Stimulated activated CD4-positive, alpha-beta T cell treated with anti-CD3 and anti-CD28 coated beads, Interleukin-2, amount 100 ng/mL, for 4 hours (primary cell): ENCODE measurements around the gene THADA.
"Not testable (repeated sequence)": the region's sequence is repeated elsewhere in the genome, so short reads cannot be mapped to it uniquely, and the experiment has no call there.

ENCODE experiments used
- DNase-seq: peaks from one replicate; pipeline ENCODE4 v3.0.0-alpha.2; 2020; ENCODE audit warnings: low read depth

THADA gene

DNA sequence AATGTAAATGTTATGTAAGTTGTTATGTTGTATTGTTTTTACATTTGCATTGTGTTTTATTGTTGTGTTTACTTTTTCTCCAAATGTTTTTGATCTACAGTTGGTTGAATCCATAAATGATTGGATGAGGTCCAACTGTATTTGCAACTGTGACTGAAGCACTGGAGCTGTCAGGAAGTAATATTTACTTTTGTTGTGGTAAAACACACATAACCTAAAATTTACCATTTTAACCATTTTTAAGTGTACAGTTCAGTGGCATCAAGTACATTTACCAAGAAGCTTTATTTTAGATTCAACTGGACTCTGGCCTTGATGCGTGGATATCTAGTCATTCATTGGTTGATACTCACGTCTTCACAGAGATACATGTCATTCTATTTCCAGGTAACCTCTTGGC, 181.8 kb downstream of the THADA start:
- DNase-seq = no peak

DNA sequence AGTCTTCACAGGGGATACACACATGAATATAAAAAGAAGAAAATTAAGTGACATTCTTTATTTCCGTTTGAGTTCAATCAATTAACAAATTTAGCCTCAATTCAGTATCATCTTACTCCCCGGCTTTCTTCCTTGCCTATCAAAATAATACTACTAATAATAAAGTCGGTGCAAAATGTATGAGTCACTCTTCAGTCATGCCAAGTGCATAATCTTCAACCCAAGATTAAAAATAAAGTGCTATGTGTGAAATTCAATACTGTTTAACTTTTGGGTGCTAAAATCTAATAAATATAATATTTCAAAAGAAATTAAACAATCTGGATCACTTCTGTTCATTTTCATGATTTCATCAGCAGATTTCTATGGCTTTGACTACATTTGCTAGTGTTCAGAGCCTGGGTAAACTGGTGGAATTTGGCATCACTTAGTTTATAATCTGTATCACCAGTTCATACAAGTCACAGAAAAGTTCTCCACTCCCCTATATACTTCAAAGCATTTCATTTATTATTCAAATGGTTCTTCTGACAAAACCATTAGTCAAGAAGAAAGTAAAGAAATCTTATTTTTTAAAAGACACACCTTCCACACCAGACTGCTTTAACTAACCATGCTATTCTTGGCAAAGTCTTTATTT, 183.6 kb downstream of the THADA start:
- DNase-seq = no peak

DNA sequence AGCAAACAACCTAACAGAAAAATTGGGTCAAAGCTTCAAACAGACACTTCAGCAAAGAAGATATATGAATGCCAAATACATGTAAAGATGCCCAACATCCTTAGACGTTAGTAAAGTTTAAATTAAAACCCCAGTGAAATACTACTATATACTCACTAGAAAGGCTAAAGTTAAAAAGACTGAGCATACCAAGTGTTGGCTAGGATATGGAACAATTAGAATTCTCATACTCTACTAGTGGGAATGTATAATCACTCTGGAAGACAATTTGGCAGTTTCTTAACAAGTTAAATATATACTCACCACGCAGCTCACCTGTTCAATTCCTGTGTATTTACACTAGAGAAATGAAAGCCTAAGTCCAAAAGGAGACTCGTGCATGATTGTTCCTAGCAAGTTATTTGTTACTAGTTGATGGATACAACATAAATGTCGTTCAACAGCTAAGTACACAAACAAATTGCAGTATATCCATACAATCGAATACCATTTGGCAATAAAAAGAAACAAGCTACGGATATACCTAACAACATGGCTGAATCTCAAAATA, 185.7 kb downstream of the THADA start:
- no peak for DNase-seq

DNA sequence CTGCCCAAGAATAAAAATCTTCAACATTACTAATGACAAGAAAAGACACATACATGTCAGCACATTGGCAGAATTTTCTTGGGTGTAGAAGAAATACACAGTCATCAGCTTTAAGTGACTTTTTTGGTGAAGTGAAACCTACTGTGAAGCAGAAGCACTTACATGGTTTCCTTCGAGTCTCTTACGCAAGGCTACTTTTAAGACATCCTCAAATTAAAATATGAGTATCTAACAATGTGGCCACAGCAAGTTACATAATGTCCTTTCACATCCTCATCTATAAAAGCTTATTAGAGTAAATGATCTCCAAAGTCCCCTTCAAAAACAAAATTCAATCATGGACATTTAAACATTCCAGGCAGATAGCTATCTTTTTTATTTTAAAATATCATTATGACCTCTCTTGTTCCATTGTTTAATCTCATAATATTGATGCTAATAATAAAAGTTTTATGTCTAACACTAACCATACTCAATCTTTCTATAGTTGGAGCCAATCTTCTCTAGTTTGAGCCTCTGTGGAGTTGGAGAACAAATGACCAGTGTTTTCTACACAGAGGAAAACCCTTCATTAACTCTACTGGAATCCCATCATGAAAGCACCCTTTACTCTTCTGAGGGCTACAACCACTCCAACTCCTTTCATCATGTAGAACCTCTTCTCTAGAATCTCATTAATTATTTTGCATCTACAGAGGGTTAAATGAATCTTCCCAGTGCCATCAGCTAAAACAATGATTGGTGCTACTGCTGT, 187.3 kb downstream of the THADA start:
- no peak for DNase-seq

DNA sequence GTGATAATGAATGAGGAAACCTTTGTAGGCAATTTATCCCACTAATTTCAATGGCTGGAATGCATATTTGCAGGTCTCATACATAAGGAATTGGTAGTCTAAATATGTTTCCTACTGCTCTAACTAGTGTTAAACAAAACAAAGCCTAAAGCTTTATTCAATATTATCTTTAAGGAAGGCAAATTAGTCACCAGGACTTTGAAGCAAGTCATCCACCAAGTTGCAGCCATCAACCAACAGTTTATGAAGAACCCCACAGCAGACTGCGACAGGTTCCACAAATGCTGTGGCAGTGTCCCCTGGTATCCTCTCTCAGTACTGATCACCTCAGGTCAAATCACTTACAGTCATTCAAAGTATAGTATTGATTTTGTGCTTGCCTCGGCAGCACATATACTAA, 187.9 kb downstream of the THADA start:
- no peak for DNase-seq

DNA sequence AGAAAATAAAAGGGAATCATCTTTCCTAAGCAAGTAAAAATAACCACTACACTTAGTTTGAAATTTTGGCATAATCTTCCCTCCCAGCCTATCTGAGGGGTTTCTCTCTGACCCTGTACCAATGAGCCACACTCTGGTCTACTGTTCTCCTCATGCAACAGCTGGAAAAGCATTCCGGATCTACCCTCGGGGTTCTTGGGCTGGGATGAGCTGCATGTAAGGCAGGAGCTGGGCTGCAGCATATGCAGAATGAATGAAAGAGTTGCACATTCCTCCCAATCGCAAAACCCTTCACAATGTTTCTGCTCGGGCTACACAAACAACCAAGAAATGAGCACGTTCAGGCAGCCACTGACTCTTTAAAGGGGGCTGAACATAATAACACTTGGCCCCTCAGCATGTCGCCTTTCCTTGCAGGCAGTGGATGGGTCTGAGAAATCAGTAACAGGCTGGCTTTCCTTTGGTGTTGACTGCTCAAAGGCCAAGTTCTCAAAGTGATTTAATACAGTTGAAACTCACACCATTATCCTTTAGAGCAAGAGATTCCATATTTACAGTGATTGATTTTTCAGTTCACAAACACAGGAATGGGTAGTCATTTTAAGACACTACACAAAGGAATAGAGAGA, 189.1 kb downstream of the THADA start:
- DNase-seq = no peak

DNA sequence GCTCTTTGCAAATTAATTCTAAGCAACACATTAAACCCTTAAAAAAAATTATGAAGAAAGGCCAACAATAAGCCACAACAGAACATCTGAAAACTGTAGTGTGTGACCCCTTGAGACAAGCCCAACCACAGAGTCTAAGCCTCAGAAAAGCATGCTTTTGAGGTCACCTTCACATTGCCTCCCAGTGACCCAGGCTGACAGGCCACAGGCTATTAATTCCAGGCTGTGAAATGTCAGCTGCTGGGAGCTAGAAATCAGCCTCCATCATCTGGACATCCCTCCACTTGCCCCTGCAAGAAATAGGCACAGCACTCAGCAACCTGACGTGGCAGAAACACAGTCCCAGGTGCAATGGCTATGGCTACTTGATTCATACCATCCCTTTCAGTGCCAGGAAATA, 190.0 kb downstream of the THADA start:
- no peak for DNase-seq

DNA sequence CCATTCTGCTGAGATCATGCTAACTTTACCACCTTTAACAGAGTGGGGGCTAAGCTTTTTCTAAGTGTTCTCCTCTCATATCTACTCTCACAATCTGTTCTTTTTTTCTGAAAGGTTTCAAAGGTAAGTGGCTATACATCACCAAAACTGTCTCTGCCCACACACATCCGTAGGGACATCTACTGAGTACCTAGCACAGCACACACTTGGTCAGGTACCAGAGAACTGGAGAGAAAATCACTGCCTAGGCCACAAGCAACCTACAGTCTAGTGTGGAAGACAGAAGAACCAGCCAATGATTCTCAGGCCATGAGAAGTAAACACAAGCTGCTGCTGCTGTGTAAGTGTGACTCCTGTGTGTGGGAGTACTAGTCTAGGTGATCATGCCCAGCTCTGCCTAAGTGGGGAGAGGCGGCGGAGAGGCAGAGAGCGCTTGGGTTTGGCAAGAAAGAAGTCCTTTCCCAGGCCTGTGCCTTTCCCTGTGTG, 193.3 kb downstream of the THADA start:
- no peak for DNase-seq

DNA sequence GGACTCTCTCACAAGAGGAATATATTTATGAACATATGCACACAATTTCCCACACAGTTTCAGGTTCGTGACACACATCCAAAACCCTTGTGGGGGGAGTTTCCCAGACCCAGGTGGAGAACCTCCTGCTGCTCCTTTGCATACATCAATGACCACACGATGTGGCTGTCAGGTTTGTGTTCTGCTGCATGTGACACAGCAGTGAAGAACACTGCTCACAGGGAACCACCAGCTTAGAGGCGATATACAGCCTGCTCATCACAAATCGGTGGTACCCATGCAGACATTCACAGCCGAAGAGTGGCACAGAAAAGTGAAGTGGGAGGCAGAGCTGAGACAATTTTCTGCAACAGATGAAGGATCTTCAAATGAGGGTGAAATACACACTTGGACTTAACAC, 193.8 kb downstream of the THADA start:
- DNase-seq = no peak

DNA sequence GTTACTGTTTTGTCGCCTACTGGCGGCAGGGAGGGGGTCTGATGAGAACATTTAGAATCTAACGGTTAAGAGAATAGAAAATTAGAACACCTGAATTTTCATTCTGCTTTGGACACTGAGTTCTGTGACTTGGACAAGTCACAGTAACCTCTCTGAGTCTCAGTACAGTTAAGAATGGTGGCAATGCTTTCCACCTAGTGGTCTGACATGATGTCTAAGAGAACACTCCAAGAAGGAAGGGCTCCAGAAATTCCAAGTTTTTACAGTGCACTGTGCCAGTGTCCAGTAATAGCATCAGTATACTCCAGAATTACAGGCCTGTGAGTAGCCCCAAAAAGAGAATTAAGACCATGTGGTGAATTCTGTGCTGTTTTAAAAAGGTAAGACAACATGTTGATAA, 195.3 kb downstream of the THADA start:
- DNase-seq = no peak

DNA sequence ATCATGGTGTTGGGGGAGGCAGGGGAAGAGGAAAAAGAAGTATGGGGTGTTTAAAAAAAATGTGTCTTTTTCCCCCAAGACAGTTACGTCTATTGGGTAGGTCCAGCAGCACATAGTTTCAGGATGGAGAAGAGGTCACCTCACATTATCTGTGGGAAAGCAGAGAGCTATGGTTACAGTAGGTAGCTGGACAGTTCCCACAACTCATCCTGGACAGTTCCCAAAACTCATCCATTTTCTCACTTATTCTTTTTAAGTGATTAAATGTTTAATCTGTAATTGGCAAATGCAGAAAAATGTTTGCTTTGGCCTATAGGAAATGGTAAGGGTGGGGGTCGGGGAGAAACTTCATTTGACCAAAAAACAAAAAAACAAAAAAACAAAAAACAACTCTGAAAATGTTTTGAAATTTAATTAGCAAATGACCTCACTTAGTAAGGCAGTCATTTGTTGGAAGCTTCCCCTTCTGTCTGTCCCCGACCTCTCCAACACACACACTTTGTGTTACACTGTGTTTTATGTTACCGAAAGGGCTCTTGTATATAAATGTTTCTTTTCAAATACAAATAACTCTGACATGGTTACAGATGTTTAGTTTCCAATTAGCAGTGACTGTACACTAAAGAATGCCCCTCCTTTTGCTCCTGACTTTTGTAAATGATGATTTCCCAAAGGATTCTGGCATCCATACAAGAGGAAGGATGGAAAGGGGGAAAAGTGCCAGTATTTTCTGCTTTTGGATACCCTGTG, 196.1 kb downstream of the THADA start:
- no peak for DNase-seq

DNA sequence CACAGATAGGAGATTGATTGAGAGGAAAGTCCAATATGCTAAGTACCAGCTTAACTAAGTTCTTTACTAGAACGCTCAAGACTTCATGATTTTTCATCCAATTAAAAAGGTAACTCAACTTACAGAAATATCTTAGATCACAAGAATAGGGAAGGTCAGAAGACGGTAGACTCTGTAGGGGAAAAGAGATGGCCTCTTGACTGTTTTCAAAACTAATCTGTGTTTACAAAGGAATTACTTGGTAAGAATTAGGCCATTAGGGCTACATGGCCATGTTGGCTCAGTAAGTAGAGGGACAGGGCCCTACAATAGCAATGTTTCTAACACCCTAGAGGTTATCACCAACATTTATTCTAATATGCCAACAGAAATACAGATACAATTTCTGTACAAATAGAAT, 196.7 kb downstream of the THADA start:
- DNase-seq = no peak

DNA sequence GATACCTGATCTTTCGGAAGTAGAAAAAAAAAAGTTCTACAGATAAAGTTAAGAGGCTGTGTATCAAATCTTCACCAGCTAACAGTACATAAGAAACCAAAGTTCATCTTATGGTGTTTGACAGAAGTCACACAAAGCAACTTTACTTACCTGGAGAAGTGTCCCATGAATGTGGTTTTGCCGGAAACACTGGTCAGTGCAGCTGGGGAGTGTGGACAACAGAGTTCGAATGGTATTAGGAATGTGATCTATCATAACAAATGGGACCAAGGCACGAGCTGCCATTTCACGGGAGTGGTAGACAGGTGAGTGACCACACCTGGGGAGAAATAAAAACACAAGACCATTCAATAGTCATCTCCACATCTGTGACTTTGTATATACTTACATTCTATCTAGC, 198.0 kb downstream of the THADA start:
- DNase-seq = no peak

DNA sequence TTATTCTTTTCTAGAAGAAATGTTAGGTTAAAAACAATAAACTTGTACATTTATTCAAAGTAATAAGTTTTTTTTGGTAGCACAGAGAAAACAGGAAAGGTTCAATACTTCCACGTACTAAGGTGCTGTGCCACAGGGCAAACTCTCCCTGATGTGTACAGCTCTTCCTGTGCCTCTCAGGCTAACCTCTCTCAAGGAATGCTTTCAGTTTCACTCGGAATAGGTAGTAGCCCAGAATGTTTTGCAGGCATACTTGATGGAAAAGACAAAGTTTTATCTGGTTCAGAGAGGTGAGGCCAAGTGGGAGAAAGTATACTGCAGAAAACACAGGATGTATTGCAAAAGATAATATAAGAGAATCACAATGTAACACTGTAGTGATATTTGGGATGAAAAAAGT, 198.4 kb downstream of the THADA start:
- no peak for DNase-seq

DNA sequence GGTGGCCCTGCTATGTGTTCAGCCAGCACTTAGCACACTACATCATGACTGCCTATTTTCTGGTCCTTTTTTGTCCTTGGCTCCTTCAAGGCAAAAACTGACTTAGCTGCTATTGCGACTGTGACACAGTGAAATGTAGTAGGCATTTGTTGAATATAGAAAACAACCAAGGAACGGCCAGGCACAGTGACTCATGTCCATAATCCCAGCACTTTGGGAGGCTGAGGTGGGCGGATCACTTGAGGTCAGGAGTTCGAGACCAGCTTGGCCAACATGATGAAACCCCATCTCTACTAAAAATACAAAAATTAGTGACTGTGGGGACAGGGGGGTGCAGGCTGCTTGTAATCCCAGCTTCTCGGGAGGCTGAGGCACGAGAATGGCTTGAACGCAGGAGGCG, 199.5 kb downstream of the THADA start:
- not testable (repeated sequence) for DNase-seq

DNA sequence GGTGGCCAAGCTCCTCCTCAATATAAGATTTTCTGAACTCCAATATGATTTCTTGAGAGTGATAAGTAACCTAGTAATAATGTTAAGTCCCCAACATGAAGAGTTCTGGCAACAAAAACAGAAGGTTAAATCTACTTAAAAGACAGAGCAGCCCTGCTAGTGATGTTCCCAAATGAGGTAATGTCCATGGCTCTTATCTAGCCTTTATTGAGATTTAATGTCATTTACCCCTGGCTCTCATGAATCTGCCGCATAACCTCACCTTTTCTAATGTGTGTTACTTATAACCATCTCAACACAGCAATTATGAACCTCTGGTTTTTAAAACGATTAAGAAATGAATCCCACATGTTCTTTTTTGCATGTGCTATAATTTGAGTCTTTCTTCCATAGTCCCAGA, 201.9 kb downstream of the THADA start:
- no peak for DNase-seq

DNA sequence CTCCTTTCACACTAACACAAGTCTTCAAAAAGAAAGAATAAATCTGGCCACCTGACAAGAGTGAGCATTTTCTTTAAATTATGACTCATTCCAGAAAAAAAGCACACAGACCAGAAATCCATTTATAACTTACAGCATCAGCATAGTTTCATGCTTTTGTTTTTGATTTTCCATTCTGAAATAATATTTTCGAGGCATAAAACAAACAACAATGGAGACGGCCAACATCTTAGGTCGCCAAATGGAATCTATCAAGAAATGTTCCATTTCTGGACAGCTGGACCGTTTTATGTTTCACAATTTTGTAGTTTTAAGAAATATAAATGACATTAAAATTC, 204.0 kb downstream of the THADA start:
- DNase-seq = no peak

DNA sequence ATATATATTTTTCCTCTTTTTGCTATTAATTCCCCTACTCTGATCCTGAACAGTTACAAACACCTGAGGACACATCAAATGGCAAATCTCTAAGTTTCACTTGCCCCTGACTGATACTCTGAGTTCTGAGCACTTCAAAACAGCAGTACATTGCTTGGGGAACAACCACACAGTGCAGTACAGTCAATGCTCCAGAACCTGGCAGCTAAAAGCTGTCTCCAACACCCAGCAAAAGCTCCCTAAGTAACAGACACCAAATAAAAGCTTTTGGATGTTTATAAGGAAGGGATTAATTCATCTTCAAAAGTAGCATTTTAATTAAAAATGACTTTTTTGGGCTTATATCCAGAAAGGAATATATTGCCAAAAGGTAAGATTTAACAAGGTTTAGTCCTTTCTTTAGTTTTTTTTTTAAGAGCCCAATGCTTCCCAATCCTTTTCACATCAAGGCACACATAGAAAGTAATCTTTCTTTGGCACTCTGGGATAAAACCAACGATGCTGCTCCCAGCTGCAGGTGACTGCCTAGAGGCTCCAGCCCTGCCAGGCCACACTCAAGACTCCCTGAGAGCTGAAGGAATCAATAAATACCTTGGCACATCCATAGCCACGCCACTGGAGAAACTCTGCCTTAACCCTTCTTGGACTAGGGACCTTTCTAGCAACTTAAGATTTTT, 204.5 kb downstream of the THADA start:
- DNase-seq = no peak

DNA sequence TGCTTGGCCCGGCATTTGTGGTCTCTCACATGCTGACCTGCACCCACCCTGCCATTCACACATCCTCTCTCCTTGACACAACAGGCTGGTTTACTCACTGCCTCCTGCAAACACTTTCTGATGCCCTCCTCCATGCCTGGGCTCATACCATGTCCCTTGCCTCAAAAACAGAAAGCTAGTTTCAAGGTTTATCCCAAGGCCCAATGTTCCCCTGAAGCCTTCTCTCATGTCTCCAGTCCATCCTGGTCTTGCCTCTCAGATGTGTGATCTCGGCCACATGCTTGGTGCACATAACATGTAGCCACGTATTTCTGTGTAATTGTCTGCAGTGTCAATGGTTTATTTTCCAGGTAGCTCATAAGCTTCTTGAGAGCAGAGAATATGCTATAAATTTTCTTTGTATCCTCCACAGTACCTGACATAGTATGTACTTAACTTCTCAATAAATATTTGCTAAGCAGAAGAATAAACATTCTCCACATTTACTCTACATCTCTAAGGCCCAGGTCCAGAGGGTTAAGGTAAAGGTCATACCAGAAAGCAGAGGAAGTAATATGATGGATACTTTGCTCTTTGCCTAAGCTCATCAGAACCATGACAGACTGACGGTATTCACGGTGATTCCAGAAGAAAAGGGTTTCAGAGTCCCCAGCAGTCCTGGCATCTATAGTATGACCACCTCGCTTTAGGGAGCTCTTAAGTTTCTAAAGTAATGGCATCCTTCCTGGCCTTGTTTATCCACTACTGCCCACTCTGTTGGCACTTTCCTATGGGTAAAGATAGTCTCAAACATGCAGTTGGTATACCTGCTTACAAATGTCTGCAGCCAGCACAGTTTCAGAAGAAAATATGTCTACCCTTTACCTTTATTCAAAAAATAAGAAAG, 206.0 kb downstream of the THADA start:
- no peak for DNase-seq

DNA sequence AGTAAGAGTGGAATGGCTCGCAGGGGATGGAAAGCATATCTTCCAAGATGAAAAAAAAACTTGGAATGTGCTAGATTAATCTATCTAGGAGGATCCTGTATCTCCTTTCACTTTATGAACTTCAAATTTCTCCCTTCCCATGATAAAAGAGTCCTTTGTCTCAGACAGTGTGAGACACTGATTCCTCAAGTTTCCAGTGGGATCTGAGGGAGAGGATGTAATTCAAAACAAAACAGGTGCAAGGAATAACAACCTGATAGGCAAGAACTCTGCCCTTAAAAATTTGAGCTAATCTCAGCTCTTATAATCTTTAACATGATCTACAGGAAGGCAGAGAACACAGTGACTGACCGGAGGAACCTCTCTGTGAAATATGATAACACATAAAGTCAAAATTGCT, 207.5 kb downstream of the THADA start:
- DNase-seq = no peak
